Testis (tissue), 2 donors: Measurements from ENCODE around the gene LARP1.

Experiments used
- POLR2A ChIP-seq: fragments of 450-650 bp; IDR thresholded peaks from one replicate; pipeline ENCODE4 v1.6.1; 2017; ENCODE audit warnings: antibody characterized with exemption, mild to moderate bottlenecking, moderate library complexity
- TF ChIP-seq, protein P1 (sequence below), 3 experiments: fragments of 450-650 bp in 2 of 3; fragments of 200-600 bp in 1 of 3; sonication (generic) in 1 of 3; IDR thresholded peaks; one replicate each; pipeline ENCODE4 v1.5.1; 2016 to 2019; ENCODE audit warnings: antibody characterized with exemption in 3 of 3, mild to moderate bottlenecking in 2 of 3, moderate library complexity in 1 of 3

- TF ChIP-seq POLR2A = no peak
- TF ChIP-seq, protein P1, sequence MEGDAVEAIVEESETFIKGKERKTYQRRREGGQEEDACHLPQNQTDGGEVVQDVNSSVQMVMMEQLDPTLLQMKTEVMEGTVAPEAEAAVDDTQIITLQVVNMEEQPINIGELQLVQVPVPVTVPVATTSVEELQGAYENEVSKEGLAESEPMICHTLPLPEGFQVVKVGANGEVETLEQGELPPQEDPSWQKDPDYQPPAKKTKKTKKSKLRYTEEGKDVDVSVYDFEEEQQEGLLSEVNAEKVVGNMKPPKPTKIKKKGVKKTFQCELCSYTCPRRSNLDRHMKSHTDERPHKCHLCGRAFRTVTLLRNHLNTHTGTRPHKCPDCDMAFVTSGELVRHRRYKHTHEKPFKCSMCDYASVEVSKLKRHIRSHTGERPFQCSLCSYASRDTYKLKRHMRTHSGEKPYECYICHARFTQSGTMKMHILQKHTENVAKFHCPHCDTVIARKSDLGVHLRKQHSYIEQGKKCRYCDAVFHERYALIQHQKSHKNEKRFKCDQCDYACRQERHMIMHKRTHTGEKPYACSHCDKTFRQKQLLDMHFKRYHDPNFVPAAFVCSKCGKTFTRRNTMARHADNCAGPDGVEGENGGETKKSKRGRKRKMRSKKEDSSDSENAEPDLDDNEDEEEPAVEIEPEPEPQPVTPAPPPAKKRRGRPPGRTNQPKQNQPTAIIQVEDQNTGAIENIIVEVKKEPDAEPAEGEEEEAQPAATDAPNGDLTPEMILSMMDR (IDR thresholded peaks at IDR 0.05) = no peak
Measured at GRCh38 chr5:154824070-154824469, 68.9 kb downstream of the LARP1 start.
